Trophoblast cell (in vitro differentiated cells and primary cell): ENCODE measurements around the gene IFT74.

Experiments
- DNase-seq, 2 donors: peaks; one replicate each; pipeline ENCODE4 v3.0.0-alpha.2; 2016
- H2AFZ ChIP-seq: 2 replicates; pipeline ENCODE4 v1.6.1; 2013; ENCODE audit warnings: low read length, moderate library complexity, mild to moderate bottlenecking; ENCODE audit not compliant: insufficient read depth, poor library complexity
- H2AK5ac ChIP-seq: 2 replicates; pipeline ENCODE4 v1.6.1; 2013; ENCODE audit warnings: mild to moderate bottlenecking, low read length
- H2BK120ac ChIP-seq: 2 replicates; pipeline ENCODE4 v1.6.1; 2013; ENCODE audit warnings: low read length, mild to moderate bottlenecking, moderate library complexity; ENCODE audit not compliant: insufficient read depth, poor library complexity
- H2BK12ac ChIP-seq: 2 replicates; pipeline ENCODE4 v1.6.1; 2013; ENCODE audit warnings: mild to moderate bottlenecking, low read length, moderate library complexity
- H2BK5ac ChIP-seq: 2 replicates; pipeline ENCODE4 v1.6.1; 2013; ENCODE audit warnings: low read length, low read depth, moderate library complexity, mild to moderate bottlenecking; ENCODE audit not compliant: poor library complexity
- H3K14ac ChIP-seq: 2 replicates; pipeline ENCODE4 v1.6.1; 2013; ENCODE audit warnings: mild to moderate bottlenecking, low read length
- H3K18ac ChIP-seq: 2 replicates; pipeline ENCODE4 v1.6.1; 2013; ENCODE audit warnings: mild to moderate bottlenecking, low read length
- H3K23ac ChIP-seq: 2 replicates; pipeline ENCODE4 v1.6.1; 2013; ENCODE audit warnings: low read length
- H3K27ac ChIP-seq: 2 replicates; pipeline ENCODE4 v1.5.1; 2013; ENCODE audit warnings: low read depth, mild to moderate bottlenecking, inconsistent platforms, low read length, moderate library complexity
- H3K27me3 ChIP-seq: 2 replicates; pipeline ENCODE4 v1.6.1; 2013; ENCODE audit warnings: inconsistent platforms, mild to moderate bottlenecking, low read length, moderate library complexity; ENCODE audit not compliant: insufficient read depth
- H3K36me3 ChIP-seq, 2 experiments: 1 replicate in 1 of 2; 2 replicates in 1 of 2; pipeline ENCODE4 v1.6.1; 2013; ENCODE audit warnings: low read length in 2 of 2, mild to moderate bottlenecking in 2 of 2, moderate library complexity in 1 of 2; ENCODE audit not compliant: insufficient read depth in 2 of 2, control insufficient read depth in 1 of 2
- H3K4ac ChIP-seq: 2 replicates; pipeline ENCODE4 v1.6.1; 2013; ENCODE audit warnings: low read depth, mild to moderate bottlenecking, low read length, moderate library complexity
- H3K4me1 ChIP-seq, 2 experiments: 1 replicate in 1 of 2; 2 replicates in 1 of 2; pipeline ENCODE4 v1.6.1; 2013; ENCODE audit warnings: low read length in 2 of 2, mild to moderate bottlenecking in 2 of 2, moderate library complexity in 1 of 2; ENCODE audit not compliant: insufficient read depth in 2 of 2, control insufficient read depth in 1 of 2
- H3K4me2 ChIP-seq: 2 replicates; pipeline ENCODE4 v1.6.1; 2013; ENCODE audit warnings: inconsistent platforms, mild to moderate bottlenecking, low read length, moderate library complexity
- H3K4me3 ChIP-seq: 2 replicates; pipeline ENCODE4 v1.5.1; 2013; ENCODE audit warnings: mild to moderate bottlenecking, low read depth, low read length, inconsistent platforms
- H3K79me1 ChIP-seq: one replicate; pipeline ENCODE4 v1.6.1; 2013; ENCODE audit warnings: low read length
- H3K79me2 ChIP-seq: 2 replicates; pipeline ENCODE4 v1.6.1; 2013; ENCODE audit warnings: low read length, mild to moderate bottlenecking; ENCODE audit not compliant: control insufficient read depth, insufficient read depth, poor library complexity
- H3K9ac ChIP-seq: 2 replicates; pipeline ENCODE4 v1.6.1; 2013; ENCODE audit warnings: mild to moderate bottlenecking, low read length
- H3K9me3 ChIP-seq: 2 replicates; pipeline ENCODE4 v1.6.1; 2013; ENCODE audit warnings: low read depth, mild to moderate bottlenecking, control low read depth, inconsistent platforms, low read length; ENCODE audit not compliant: insufficient read depth
- H4K12ac ChIP-seq: 2 replicates; pipeline ENCODE4 v1.6.1; 2013; ENCODE audit warnings: low read depth, mild to moderate bottlenecking, low read length, moderate library complexity
- H4K8ac ChIP-seq: 2 replicates; pipeline ENCODE4 v1.6.1; 2013; ENCODE audit warnings: low read depth, mild to moderate bottlenecking, low read length, moderate library complexity
- H4K91ac ChIP-seq: one replicate; pipeline ENCODE4 v1.6.1; 2013; ENCODE audit warnings: low read depth, mild to moderate bottlenecking, low read length, moderate library complexity
- WGBS: extraction: QIAGEN DNeasy Blood & Tissue Kit; methylation state at CpG from one replicate; pipeline ENCODE4 v1.1.7; 2013; ENCODE audit warnings: missing lambda C conversion rate; ENCODE audit not compliant: insufficient read length, insufficient coverage; ENCODE audit errors: extremely low coverage; 5-methylcytosine and 5-hydroxymethylcytosine counted together

The IFT74 gene

DNA sequence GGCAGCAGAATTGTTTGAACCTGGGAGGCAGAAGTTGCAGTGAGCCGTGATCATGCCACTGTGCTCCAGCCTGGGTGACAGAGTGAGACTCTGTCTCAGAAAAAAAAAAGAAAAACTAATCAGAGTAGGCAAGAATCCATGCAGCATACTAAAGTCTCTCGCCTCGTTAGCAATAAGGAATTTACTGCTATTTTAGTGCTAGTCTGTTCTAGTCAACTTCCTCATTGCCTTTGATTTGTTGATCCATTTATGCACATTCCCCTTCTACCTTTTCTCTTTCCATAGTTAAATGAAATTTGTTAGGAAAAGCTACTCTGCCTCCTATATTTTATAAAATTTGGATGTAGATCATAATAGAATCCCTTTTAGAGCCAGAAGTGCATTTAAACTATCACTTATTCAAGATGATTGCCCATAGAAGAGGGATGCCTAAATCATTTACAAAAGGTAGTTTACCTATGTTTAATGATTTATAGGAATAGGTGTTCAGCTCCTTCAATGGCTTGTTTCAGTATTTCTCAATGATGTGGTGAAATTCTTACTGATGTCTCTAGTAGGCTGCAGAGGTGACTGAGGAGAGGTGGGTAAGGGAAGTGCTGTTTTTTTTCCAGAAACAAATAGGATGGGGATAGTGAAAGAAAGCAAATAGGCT, 47.3 kb downstream of the IFT74 start:
- no peak for DNase-seq
- WGBS = no CpG with 5 or more reads among the region's 3 CpGs
- H3K18ac ChIP-seq = no peak overlapping the region

GRCh38 chr9:27005491-27005890, 49.3 kb downstream of the IFT74 start, which contains the start of gene LRRC19:
Gene LRRC19 (minus strand): TSS chr9:27005672. CDS start chr9:26999694, 5,978 bp downstream.
- H3K36me3 ChIP-seq = no peaks in the 10 kb centered on the region
- H2AK5ac ChIP-seq = no peak within 1 kb of the TSS
- no peak within 1 kb of the TSS for H3K18ac ChIP-seq
- H4K12ac ChIP-seq = no peak within 1 kb of the TSS
- no peak within 1 kb of the TSS for H3K14ac ChIP-seq
- no peaks in the 10 kb centered on the region for H3K27me3 ChIP-seq
- H3K27ac ChIP-seq = no peak within 1 kb of the TSS
- H3K79me1 ChIP-seq = no peaks in the 10 kb centered on the region
- H3K79me2 ChIP-seq = no peaks in the 10 kb centered on the region
- no peaks in the 10 kb centered on the region for H3K4me1 ChIP-seq
- H2AFZ ChIP-seq = no peak within 1 kb of the TSS
- no peak within 1 kb of the TSS for H3K23ac ChIP-seq
- H4K8ac ChIP-seq = no peak within 1 kb of the TSS
- WGBS = no CpG with 5 or more reads among the region's 3 CpGs
- H2BK5ac ChIP-seq = no peak within 1 kb of the TSS
- H2BK12ac ChIP-seq = no peak within 1 kb of the TSS
- H3K4me2 ChIP-seq = no peak within 1 kb of the TSS
- no peak within 1 kb of the TSS for H3K4me3 ChIP-seq
- no peak within 1 kb of the TSS for H4K91ac ChIP-seq
- no peak within 1 kb of the TSS for H3K9ac ChIP-seq
- no peak within 1 kb of the TSS for H2BK120ac ChIP-seq
- DNase-seq = no peak
- H3K4ac ChIP-seq = no peak within 1 kb of the TSS
- no peaks in the 10 kb centered on the region for H3K9me3 ChIP-seq

More for the DNA sequence above, 47.3 kb downstream of the IFT74 start:
- no peaks in the 10 kb centered on the region for H3K79me1 ChIP-seq
- no peak overlapping the region for H2BK12ac ChIP-seq
- no peak overlapping the region for H4K8ac ChIP-seq
- H3K27me3 ChIP-seq = no peaks in the 10 kb centered on the region
- H3K4me1 ChIP-seq = no peaks in the 10 kb centered on the region
- no peaks in the 10 kb centered on the region for H3K36me3 ChIP-seq
- H3K9me3 ChIP-seq = no peaks in the 10 kb centered on the region
- no peak overlapping the region for H3K9ac ChIP-seq
- H3K4me2 ChIP-seq = no peak overlapping the region
- H3K79me2 ChIP-seq = no peaks in the 10 kb centered on the region
- H2AFZ ChIP-seq = no peak overlapping the region
- no peak overlapping the region for H3K4me3 ChIP-seq
- no peak overlapping the region for H2BK120ac ChIP-seq
- H3K4ac ChIP-seq = no peak overlapping the region
- H2AK5ac ChIP-seq = no peak overlapping the region
- H4K12ac ChIP-seq = no peak overlapping the region
- H3K23ac ChIP-seq = no peak overlapping the region
- no peak overlapping the region for H3K27ac ChIP-seq
- H3K14ac ChIP-seq = no peak overlapping the region
- no peak overlapping the region for H4K91ac ChIP-seq
- H2BK5ac ChIP-seq = no peak overlapping the region

DNA sequence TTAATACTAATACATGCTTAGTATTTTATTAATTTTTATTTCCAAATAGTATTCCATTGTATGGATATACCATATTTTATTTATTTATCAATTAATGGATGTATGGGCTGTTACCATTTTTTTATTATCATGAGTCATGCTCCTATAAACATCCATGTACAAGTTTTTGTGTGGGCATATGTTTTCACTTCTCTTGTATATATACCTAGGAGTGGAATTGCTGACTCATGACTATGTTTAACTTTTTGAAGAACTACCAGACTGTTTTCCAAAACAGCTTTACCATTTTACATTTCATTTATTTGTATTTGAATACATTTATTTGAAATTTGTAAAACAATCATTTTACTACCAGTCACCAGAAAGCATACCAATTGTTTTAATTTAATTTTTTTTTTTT, 63.4 kb downstream of the IFT74 start:
- H3K27ac ChIP-seq = no peak overlapping the region
- H2BK5ac ChIP-seq = no peak overlapping the region
- no peaks in the 10 kb centered on the region for H3K9me3 ChIP-seq
- no peak overlapping the region for H3K23ac ChIP-seq
- H2BK120ac ChIP-seq = no peak overlapping the region
- H3K14ac ChIP-seq = no peak overlapping the region
- H2AFZ ChIP-seq = no peak overlapping the region
- H2AK5ac ChIP-seq = no peak overlapping the region
- no peaks in the 10 kb centered on the region for H3K79me2 ChIP-seq
- H3K9ac ChIP-seq = no peak overlapping the region
- no peak overlapping the region for H3K18ac ChIP-seq
- H2BK12ac ChIP-seq = no peak overlapping the region
- H4K12ac ChIP-seq = no peak overlapping the region
- H3K4me2 ChIP-seq = no peak overlapping the region
- H3K4me1 ChIP-seq = no peaks in the 10 kb centered on the region
- H3K27me3 ChIP-seq = no peaks in the 10 kb centered on the region
- H4K8ac ChIP-seq = no peak overlapping the region
- H3K36me3 ChIP-seq = peaks cover 2 to 6% of the 10 kb centered on the region in 2 experiments
- no peak overlapping the region for H3K4me3 ChIP-seq
- H3K4ac ChIP-seq = no peak overlapping the region
- no peaks in the 10 kb centered on the region for H3K79me1 ChIP-seq
- no peak for DNase-seq
- no peak overlapping the region for H4K91ac ChIP-seq

DNA sequence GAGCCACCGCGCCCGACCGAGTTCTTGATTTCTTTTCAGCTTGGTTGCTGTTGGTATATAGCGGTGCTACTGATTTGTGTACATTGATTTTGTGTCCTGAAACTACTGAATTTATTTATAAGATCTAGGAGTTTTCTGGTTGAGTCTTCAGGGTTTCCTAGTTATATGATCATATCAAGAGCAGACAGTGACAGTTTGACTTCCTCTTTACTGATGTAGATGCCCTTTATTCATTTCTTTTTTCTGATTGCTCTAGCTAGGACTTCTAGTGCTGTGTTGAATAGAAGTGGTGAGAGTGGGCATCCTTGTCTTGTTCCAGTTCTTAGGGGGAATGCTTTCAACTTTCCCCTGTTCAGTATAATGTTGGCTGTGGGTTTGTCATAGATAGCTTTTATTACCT, 66.7 kb downstream of the IFT74 start:
- Histone ChIP-seq H3K4me3 (no peak overlapping the region), H3K9me3 (no peaks in the 10 kb centered on the region), H3K4ac (no peak overlapping the region), H4K91ac (no peak overlapping the region), H2BK5ac (no peak overlapping the region), H3K18ac (no peak overlapping the region), H2BK12ac (no peak overlapping the region), H3K4me1 (no peaks in the 10 kb centered on the region), H3K14ac (no peak overlapping the region), H3K79me1 (no peaks in the 10 kb centered on the region), H3K36me3 (peaks cover 4 to 8% of the 10 kb centered on the region in 2 experiments), H4K8ac (no peak overlapping the region), H2AFZ (no peak overlapping the region), H3K4me2 (no peak overlapping the region), H3K23ac (no peak overlapping the region), H3K27ac (no peak overlapping the region), H3K9ac (no peak overlapping the region), H3K79me2 (no peaks in the 10 kb centered on the region), H2BK120ac (no peak overlapping the region), H3K27me3 (no peaks in the 10 kb centered on the region), H4K12ac (no peak overlapping the region), H2AK5ac (no peak overlapping the region)
- DNase-seq = no peak
- no CpG with 5 or more reads among the region's 5 CpGs for WGBS
